GM18519 (cell line): Measurements from ENCODE around the gene CADM2.

Experiments
- ATAC-seq: cut with Tn5 transposase; IDR thresholded peaks from one replicate; pipeline ENCODE4 v1.9.1; 2021; ENCODE audit warnings: mild to moderate bottlenecking, moderate library complexity; ENCODE audit not compliant: unreplicated experiment, low FRiP score

The CADM2 gene

GRCh38 chr3:85303156-85303555 is 344.4 kb downstream of the CADM2 start:
- ATAC-seq = no peak

- no peak for ATAC-seq
Measured at GRCh38 chr3:85304360-85304964, 345.7 kb downstream of the CADM2 start.

GRCh38 chr3:85312331-85312730 is 353.5 kb downstream of the CADM2 start:
- no peak for ATAC-seq

- ATAC-seq = no peak
Measured at GRCh38 chr3:85313380-85313779, 354.6 kb downstream of the CADM2 start.

- no peak for ATAC-seq
Measured at GRCh38 chr3:85316252-85316651, 357.5 kb downstream of the CADM2 start.

GRCh38 chr3:85321892-85322291 is 363.1 kb downstream of the CADM2 start:
- ATAC-seq = no peak

- ATAC-seq = no peak
Measured at GRCh38 chr3:85330071-85330470, 371.3 kb downstream of the CADM2 start.

- no peak for ATAC-seq
Measured at GRCh38 chr3:85337895-85338294, 379.1 kb downstream of the CADM2 start.

- no peak for ATAC-seq
Measured at GRCh38 chr3:85342915-85343314, 384.1 kb downstream of the CADM2 start.

- no peak for ATAC-seq
Measured at GRCh38 chr3:85355572-85355971, 396.8 kb downstream of the CADM2 start.

- ATAC-seq = no peak
Measured at GRCh38 chr3:85360742-85361387, 402.1 kb downstream of the CADM2 start.

GRCh38 chr3:85364296-85364909 is 405.6 kb downstream of the CADM2 start:
- ATAC-seq = no peak

GRCh38 chr3:85370341-85370740 is 411.6 kb downstream of the CADM2 start:
- ATAC-seq = no peak

- ATAC-seq = no peak
Measured at GRCh38 chr3:85376131-85376530, 417.3 kb downstream of the CADM2 start.

GRCh38 chr3:85377115-85377514 is 418.3 kb downstream of the CADM2 start:
- ATAC-seq = no peak

GRCh38 chr3:85384372-85384771 is 425.6 kb downstream of the CADM2 start:
- no peak for ATAC-seq

GRCh38 chr3:85387913-85388505 is 429.2 kb downstream of the CADM2 start:
- no peak for ATAC-seq

- no peak for ATAC-seq
Measured at GRCh38 chr3:85394424-85394823, 435.6 kb downstream of the CADM2 start.

GRCh38 chr3:85397434-85397833 is 438.6 kb downstream of the CADM2 start:
- ATAC-seq = no peak

- ATAC-seq = no peak
Measured at GRCh38 chr3:85426121-85426520, 467.3 kb downstream of the CADM2 start.

GRCh38 chr3:85427467-85427866 is 468.7 kb downstream of the CADM2 start:
- ATAC-seq = no peak

- ATAC-seq = no peak
Measured at GRCh38 chr3:85432081-85432480, 473.3 kb downstream of the CADM2 start.
